Panc1 (cell line): Measurements from ENCODE around the gene IGFALS. TPM values are rescaled to one million over a fixed set of nuclear protein-coding genes. Genes with fewer than 3 reads are reported as not detected.
A peak's percentile ranks its signal among the peaks of the same experiment; 100 is the strongest.

Experiments
- ATAC-seq: fragments of 200-7000 bp; cut with Tn5 transposase; 2 replicates; pipeline ENCODE4 v1.9.1; 2020; ENCODE audit warnings: mild to moderate bottlenecking, moderate library complexity
- BruUV-seq: library from RNA; stranded (reverse); fragments of 400-500 nt; replicated peaks from 2 replicates; lab custom pipeline; 2021; lab: Mats Ljungman, UMichigan
- CTCF ChIA-PET: fragments of 300-600 bp; sonication (Branson Sonifier 250); formaldehyde crosslinking; loops from one replicate; lab custom pipeline; 2022; ENCODE audit warnings: antibody characterized with exemption; lab: Charles Lee
- POLR2A ChIA-PET: fragments of 300-600 bp; sonication (Branson Sonifier 250); formaldehyde crosslinking; loops from one replicate; lab custom pipeline; 2022; ENCODE audit warnings: antibody characterized with exemption; lab: Charles Lee
- DNase-seq: peaks from one replicate; pipeline ENCODE4 v3.0.0-alpha.2; 2010; ENCODE audit warnings: low read depth, low spot score
- H3K27ac ChIP-seq: 2 replicates; pipeline ENCODE4 v1.5.1; 2011; ENCODE audit warnings: mild to moderate bottlenecking, low read length, inconsistent platforms
- H3K27me3 ChIP-seq: fragments of 200-500 bp; sonication (Bioruptor generic); 2 replicates; pipeline ENCODE4 v1.6.0; 2014; ENCODE audit warnings: low read length, inconsistent platforms; ENCODE audit not compliant: control insufficient read depth, insufficient read depth
- H3K36me3 ChIP-seq: fragments of 200-500 bp; sonication (Bioruptor generic); 2 replicates; pipeline ENCODE4 v1.5.1; 2014; ENCODE audit warnings: inconsistent platforms, mild to moderate bottlenecking, low read length, moderate library complexity; ENCODE audit not compliant: control insufficient read depth, insufficient read depth
- H3K4me1 ChIP-seq: 2 replicates; pipeline ENCODE4 v1.5.1; 2011; ENCODE audit warnings: inconsistent platforms, mild to moderate bottlenecking, low read length, moderate library complexity; ENCODE audit not compliant: control insufficient read depth, insufficient read depth
- H3K4me3 ChIP-seq, 2 experiments: 2 replicates each; pipeline ENCODE4 v1.5.1; 2011 to 2012; ENCODE audit warnings: low read depth in 2 of 2, low read length in 2 of 2, mild to moderate bottlenecking in 2 of 2, inconsistent platforms in 1 of 2, moderate library complexity in 1 of 2
- H3K9me3 ChIP-seq: fragments of 200-500 bp; sonication (Bioruptor generic); 2 replicates; pipeline ENCODE4 v1.5.1; 2014; ENCODE audit warnings: low read depth, mild to moderate bottlenecking, inconsistent platforms, low read length, moderate library complexity; ENCODE audit not compliant: control insufficient read depth, insufficient read depth
- POLR2AphosphoS5 ChIP-seq: IDR thresholded peaks from 2 replicates; pipeline ENCODE4 v1.6.1; 2012; ENCODE audit warnings: mild to moderate bottlenecking, low read depth, low read length, moderate library complexity
- REST ChIP-seq, 2 experiments: IDR thresholded peaks; 2 replicates each; pipeline ENCODE4 v1.6.1; 2011 to 2012; ENCODE audit warnings: low read depth in 2 of 2, control low read depth in 1 of 2, low read length in 1 of 2, mild to moderate bottlenecking in 1 of 2, moderate library complexity in 1 of 2; ENCODE audit not compliant: insufficient read depth in 1 of 2
- SIN3A ChIP-seq: IDR thresholded peaks from 2 replicates; pipeline ENCODE4 v1.6.1; 2012; ENCODE audit warnings: low read depth, mild to moderate bottlenecking, low read length, moderate library complexity, borderline replicate concordance; ENCODE audit not compliant: insufficient read depth
- TCF7L2 ChIP-seq: IDR thresholded peaks from 2 replicates; pipeline ENCODE4 v1.6.1; 2011; ENCODE audit warnings: mild to moderate bottlenecking, low read depth, low read length, inconsistent platforms
- in situ Hi-C: cut with HindIII; loops from 2 replicates; pipeline ENCODE4 v1.10.0; 2016; ENCODE audit warnings: low sequenced_read_pairs, low pct_unique_long_range_greater_than_20kb
- intact Hi-C: fragments of 100-400 bp; cut with micrococcal nuclease; formaldehyde crosslinking; loops from one replicate; pipeline ENCODE4 v1.10.0; 2022; ENCODE audit not compliant: unreplicated experiment
- total RNA-seq: library from RNA; stranded (reverse); gene quantifications from one replicate; pipeline ENCODE4 v1.2.1, GENCODE V29; 2021; ENCODE audit not compliant: unreplicated experiment
- TF ChIP-seq, protein P1 (sequence below): fragments of 450-650 bp; IDR thresholded peaks from 2 replicates; pipeline ENCODE4 v1.5.1; 2017; ENCODE audit warnings: mild to moderate bottlenecking

Gene IGFALS
- total RNA-seq, 1 experiment from 2014 or later, result 0.10 TPM

DNA sequence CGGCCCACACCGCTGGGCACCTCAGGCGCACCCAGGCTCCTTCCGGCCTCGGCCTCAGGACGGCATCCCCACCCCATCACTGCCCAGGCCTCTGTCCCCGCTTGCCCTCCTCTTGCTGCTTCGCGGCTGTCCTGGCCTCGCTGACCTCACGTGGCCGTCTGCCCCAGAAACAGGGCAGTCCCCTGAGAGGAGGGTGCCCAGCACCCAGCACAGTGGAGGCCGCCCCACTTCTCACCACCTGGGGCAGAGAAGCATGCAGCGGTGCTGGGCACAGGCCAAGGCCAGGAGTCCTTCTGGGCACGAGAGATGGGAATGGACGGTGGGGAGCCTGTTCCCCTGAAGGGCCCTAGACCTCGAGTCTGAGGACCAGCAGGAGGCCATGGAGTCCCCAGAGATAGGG, 24.2 kb upstream of the IGFALS start:
- no peak for DNase-seq
- peaks cover 2% of the 10 kb centered on the region; the same call in 1 of the 2 replicates for H3K4me1 ChIP-seq
- peak; percentile 4; the same call in 1 of the 2 replicates for ATAC-seq
- H3K4me3 ChIP-seq, result no peak overlapping the region
- intact Hi-C loops (no loop called here), in situ Hi-C loops (no loop called here)
- CTCF ChIA-PET, result no interaction called here
- H3K27ac ChIP-seq, result no peak overlapping the region
- H3K27me3 ChIP-seq, result no peaks in the 10 kb centered on the region
- BruUV-seq, result no TSS peak
- H3K9me3 ChIP-seq, result no peaks in the 10 kb centered on the region
- no peaks in the 10 kb centered on the region for H3K36me3 ChIP-seq
- TF ChIP-seq TCF7L2 (no peak), SIN3A (no peak), POLR2AphosphoS5 (no peak), REST (IDR thresholded peaks at IDR 0.05; ENCODE audit: insufficient read depth in 1 of 2, low read depth in 2 of 2, low read length in 1 of 2) (no peak)
- TF ChIP-seq, protein P1, sequence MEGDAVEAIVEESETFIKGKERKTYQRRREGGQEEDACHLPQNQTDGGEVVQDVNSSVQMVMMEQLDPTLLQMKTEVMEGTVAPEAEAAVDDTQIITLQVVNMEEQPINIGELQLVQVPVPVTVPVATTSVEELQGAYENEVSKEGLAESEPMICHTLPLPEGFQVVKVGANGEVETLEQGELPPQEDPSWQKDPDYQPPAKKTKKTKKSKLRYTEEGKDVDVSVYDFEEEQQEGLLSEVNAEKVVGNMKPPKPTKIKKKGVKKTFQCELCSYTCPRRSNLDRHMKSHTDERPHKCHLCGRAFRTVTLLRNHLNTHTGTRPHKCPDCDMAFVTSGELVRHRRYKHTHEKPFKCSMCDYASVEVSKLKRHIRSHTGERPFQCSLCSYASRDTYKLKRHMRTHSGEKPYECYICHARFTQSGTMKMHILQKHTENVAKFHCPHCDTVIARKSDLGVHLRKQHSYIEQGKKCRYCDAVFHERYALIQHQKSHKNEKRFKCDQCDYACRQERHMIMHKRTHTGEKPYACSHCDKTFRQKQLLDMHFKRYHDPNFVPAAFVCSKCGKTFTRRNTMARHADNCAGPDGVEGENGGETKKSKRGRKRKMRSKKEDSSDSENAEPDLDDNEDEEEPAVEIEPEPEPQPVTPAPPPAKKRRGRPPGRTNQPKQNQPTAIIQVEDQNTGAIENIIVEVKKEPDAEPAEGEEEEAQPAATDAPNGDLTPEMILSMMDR, result no peak
- POLR2A ChIA-PET, result no interaction called here

GRCh38 chr16:1817276-1817589, 23.7 kb upstream of the IGFALS start:
- Histone ChIP-seq H3K36me3 (no peaks in the 10 kb centered on the region), H3K4me3 (no peak overlapping the region), H3K27ac (no peak overlapping the region), H3K27me3 (no peaks in the 10 kb centered on the region), H3K4me1 (peaks cover 5% of the 10 kb centered on the region; the same call in 1 of the 2 replicates), H3K9me3 (no peaks in the 10 kb centered on the region)
- BruUV-seq, result no TSS peak
- ChIA-PET POLR2A (no interaction called here), CTCF (no interaction called here)
- ATAC-seq, result no peak
- TF ChIP-seq REST (IDR thresholded peaks at IDR 0.05; ENCODE audit: insufficient read depth in 1 of 2, low read depth in 2 of 2, low read length in 1 of 2), result no peak
- no peak for TF ChIP-seq SIN3A
- TF ChIP-seq TCF7L2, result no peak
- TF ChIP-seq, protein P1, result no peak
- in situ Hi-C loops, result no loop called here
- DNase-seq, result no peak
- intact Hi-C loops, result no loop called here
